Measurements from ENCODE around the gene ARHGAP15.

Gene ARHGAP15

DNA sequence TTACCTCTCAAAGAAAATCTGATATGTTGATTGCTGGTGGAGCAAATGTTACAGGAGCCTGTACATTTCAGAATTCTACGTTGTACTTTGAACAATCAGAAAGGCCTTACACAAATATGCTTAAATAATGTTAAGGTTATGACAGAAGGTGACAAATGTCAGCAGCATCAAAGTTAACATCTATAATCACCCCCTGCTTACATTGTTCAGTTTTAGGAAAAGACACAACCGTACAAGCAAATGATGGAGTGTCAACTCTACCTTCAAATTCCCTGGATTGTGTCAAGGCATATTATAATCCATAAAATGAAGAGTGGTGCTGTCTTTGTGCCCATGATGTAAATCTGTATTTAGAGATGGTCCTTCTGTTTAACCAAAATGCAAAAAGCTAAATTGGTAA, 465.5 kb downstream of the ARHGAP15 start:
- DNase-seq (ENCODE audit: low spot score in 2 of 2): no peak
- Mint-ChIP-seq H3K27ac (no peak overlapping the region), H3K9me3 (no peaks in the 10 kb centered on the region), H3K36me3 (peaks cover 24% of the 10 kb centered on the region), H3K4me1 (peaks cover 2% of the 10 kb centered on the region), H3K27me3 (no peaks in the 10 kb centered on the region), H3K4me3 (no peak overlapping the region)
- no peak for ATAC-seq (ENCODE audit: low read depth)

DNA sequence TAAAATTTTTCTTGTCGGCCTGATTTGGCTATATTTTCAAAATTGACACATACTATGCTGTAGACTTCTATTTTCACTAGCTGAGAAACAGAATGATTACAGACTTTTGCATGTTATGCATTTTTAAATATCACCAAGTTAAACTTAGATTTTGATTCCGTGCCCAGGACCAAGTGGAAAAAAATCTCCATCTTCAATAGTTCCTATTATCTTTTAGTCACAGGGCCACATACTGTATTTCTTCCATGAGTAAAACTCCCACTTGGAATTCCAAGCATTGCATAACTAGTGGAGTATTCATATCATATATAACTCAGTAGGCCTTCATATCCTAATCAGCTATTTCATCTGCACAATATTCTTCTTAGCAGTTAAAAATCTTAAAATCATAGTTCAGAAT, 470.9 kb downstream of the ARHGAP15 start:
- Mint-ChIP-seq H3K27ac (no peak overlapping the region), H3K9me3 (no peaks in the 10 kb centered on the region), H3K27me3 (no peaks in the 10 kb centered on the region), H3K4me3 (no peak overlapping the region), H3K4me1 (peaks cover 2% of the 10 kb centered on the region), H3K36me3 (peaks cover 19% of the 10 kb centered on the region)
- ATAC-seq (ENCODE audit: low read depth): no peak
- DNase-seq (ENCODE audit: low spot score in 2 of 2): no peak

DNA sequence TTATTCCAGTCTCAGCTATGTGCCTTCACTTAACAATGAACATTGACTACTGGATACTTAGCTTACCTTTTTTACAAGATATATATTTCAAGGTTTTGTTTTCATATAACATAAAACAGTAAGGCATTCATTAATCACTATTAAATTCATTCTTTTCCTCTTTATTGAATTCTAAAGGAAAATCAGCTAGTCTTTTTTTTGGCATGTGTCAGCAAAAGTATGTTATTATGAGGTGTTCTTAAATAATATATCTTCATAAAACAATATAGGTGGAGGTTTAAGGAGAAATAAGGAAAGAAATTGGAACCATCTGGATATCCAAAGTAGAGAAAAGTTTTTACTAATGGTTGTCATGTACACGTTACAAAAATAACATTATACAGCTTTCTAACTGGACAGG, 472.6 kb downstream of the ARHGAP15 start:
- no peaks in the 10 kb centered on the region for H3K4me1 Mint-ChIP-seq
- H3K36me3 Mint-ChIP-seq: peaks cover 15% of the 10 kb centered on the region
- DNase-seq (ENCODE audit: low spot score in 2 of 2) (no peak), ATAC-seq (ENCODE audit: low read depth) (no peak)
- H3K9me3 Mint-ChIP-seq: no peaks in the 10 kb centered on the region
- H3K27ac Mint-ChIP-seq: no peak overlapping the region
- H3K4me3 Mint-ChIP-seq: no peak overlapping the region
- H3K27me3 Mint-ChIP-seq: no peaks in the 10 kb centered on the region

DNA sequence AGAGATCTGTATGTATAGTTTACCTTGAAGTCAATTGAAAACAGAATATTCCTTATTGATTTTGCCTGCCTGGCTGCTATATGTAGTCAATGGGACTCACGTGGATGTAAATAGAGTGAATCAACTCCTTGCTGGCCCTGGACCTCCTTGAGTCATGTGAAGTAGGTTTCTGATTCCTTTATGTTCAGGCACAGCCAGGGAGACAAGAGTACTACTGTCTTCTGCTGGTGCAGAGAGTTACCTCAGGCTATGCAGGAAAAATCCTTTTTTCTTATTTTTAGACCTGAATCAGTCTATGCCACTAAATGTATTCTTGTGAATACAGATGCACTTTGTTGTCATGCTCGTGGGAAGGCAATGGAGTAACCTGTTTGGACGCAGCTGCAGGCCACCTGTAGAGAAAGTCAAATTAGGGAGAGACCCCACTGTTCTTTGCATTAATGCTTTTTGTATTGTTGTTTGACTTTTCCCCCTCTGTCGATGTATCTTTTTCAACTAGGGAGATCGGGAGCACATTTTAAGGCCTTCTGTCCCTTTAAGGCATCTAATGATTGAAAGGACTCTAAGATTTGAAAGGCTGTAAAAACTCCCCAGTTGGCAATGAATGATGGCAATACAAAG, 473.9 kb downstream of the ARHGAP15 start:
- DNase-seq (ENCODE audit: low spot score in 2 of 2): no peak
- Mint-ChIP-seq H3K9me3 (no peaks in the 10 kb centered on the region), H3K4me1 (no peaks in the 10 kb centered on the region), H3K27ac (no peak overlapping the region), H3K36me3 (peaks cover 23% of the 10 kb centered on the region), H3K27me3 (no peaks in the 10 kb centered on the region), H3K4me3 (no peak overlapping the region)
- ATAC-seq (ENCODE audit: low read depth): no peak

DNA sequence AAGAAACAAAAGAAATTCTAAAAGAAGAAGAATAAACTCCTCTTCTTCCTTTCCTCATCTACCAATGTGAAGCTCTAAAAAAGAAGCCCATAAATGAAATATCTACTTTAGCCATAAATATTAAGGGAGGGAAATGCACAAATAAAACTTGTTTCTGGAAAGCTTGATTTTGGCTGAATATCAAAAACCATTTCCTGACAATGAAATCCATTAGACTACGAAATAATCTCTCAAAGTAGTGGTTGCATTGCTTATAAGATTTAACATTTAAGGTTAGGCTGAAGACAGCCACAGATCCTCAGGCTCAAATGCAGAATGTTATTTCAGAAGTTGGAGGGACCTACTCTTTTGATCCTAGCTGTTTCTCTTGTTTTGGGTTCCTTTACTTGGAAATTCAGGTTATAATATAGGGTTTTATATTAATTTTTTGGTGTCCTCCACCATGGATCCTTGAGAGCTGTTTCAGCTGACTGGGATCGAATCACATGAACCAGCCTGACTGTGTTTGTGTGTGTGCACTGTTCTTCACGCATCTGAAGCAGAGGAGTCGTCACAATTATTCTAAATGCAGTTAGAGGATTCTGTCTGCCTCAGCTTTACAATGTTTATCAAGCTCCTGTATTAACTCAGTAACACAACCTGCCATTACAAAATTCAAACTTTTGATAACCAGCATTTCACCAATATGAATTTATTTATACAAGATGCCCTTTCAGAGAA, 474.8 kb downstream of the ARHGAP15 start:
- no peaks in the 10 kb centered on the region for H3K9me3 Mint-ChIP-seq
- H3K27me3 Mint-ChIP-seq: no peaks in the 10 kb centered on the region
- no peak overlapping the region for H3K27ac Mint-ChIP-seq
- no peak for ATAC-seq (ENCODE audit: low read depth)
- no peaks in the 10 kb centered on the region for H3K4me1 Mint-ChIP-seq
- peaks cover 22% of the 10 kb centered on the region for H3K36me3 Mint-ChIP-seq
- no peak for DNase-seq (ENCODE audit: low spot score in 2 of 2)
- H3K4me3 Mint-ChIP-seq: no peak overlapping the region

DNA sequence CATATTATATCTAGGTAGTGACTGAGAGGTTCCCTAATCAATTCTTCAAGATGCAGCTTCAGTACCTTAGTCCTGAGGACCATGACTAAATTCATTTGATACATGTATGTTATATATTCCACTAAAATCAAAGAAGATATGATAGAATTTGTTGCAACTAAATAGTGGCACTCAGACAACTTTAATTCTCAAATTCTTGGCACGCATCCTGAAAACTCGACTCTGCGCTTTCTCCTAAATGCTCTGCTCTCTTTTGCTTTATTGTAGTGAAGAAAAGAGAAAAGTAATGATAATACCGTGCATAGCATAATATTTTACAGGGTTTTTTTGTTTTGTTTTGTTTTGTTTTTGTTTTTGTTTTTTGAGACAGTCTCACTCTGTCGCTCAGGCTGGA, 475.3 kb downstream of the ARHGAP15 start:
- Mint-ChIP-seq H3K27me3 (no peaks in the 10 kb centered on the region), H3K27ac (no peak overlapping the region), H3K4me3 (no peak overlapping the region), H3K36me3 (peaks cover 19% of the 10 kb centered on the region), H3K4me1 (no peaks in the 10 kb centered on the region), H3K9me3 (no peaks in the 10 kb centered on the region)
- no peak for DNase-seq (ENCODE audit: low spot score in 2 of 2)
- no peak for ATAC-seq (ENCODE audit: low read depth)

GRCh38 chr2:143607231-143608062, 478.2 kb downstream of the ARHGAP15 start:
- Mint-ChIP-seq H3K9me3 (no peaks in the 10 kb centered on the region), H3K4me3 (no peak overlapping the region), H3K27ac (no peak overlapping the region), H3K27me3 (no peaks in the 10 kb centered on the region), H3K36me3 (peaks cover 26% of the 10 kb centered on the region), H3K4me1 (peaks cover 4% of the 10 kb centered on the region)
- ATAC-seq (ENCODE audit: low read depth) (no peak), DNase-seq (ENCODE audit: low spot score in 2 of 2) (no peak)

- Mint-ChIP-seq H3K4me3 (no peak overlapping the region), H3K27ac (no peak overlapping the region), H3K27me3 (no peaks in the 10 kb centered on the region), H3K4me1 (peaks cover 4% of the 10 kb centered on the region), H3K9me3 (no peaks in the 10 kb centered on the region), H3K36me3 (peaks cover 26% of the 10 kb centered on the region)
- DNase-seq (ENCODE audit: low spot score in 2 of 2) (no peak), ATAC-seq (ENCODE audit: low read depth) (no peak)
Observed at GRCh38 chr2:143608063-143608423, 478.8 kb downstream of the ARHGAP15 start.

- no peak for DNase-seq (ENCODE audit: low spot score in 2 of 2)
- Mint-ChIP-seq H3K4me1 (peaks cover 5% of the 10 kb centered on the region), H3K36me3 (peaks cover 30% of the 10 kb centered on the region), H3K4me3 (no peak overlapping the region), H3K27me3 (no peaks in the 10 kb centered on the region), H3K27ac (no peak overlapping the region), H3K9me3 (no peaks in the 10 kb centered on the region)
- ATAC-seq (ENCODE audit: low read depth): no peak
Observed at GRCh38 chr2:143608758-143609157, 479.5 kb downstream of the ARHGAP15 start.

- peaks cover 35% of the 10 kb centered on the region for H3K36me3 Mint-ChIP-seq
- no peaks in the 10 kb centered on the region for H3K9me3 Mint-ChIP-seq
- no peak for DNase-seq (ENCODE audit: low spot score in 2 of 2)
- no peaks in the 10 kb centered on the region for H3K27me3 Mint-ChIP-seq
- peaks cover 7% of the 10 kb centered on the region for H3K4me1 Mint-ChIP-seq
- H3K4me3 Mint-ChIP-seq: no peak overlapping the region
- no peak for ATAC-seq (ENCODE audit: low read depth)
- H3K27ac Mint-ChIP-seq: no peak overlapping the region
Observed at GRCh38 chr2:143611336-143611735, 482.1 kb downstream of the ARHGAP15 start.

DNA sequence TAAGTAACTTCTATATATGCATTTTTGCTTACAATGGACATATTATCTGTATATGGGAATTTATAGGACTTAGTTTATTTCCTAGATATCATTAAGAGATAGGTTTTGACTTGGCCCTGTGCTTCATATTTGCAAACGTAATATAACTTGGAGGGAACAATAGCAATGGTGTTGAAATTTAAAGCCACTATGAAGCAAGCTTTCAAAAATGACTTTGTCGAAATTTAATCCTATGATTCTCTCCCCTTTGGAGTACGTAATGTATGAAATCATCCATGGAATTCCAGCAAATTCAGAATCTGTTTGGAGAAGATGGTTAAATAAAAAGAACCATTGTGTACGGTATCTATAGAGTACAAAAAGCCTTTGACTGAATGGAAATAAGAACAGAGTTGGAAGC, 486.3 kb downstream of the ARHGAP15 start:
- H3K4me3 Mint-ChIP-seq: no peak overlapping the region
- ATAC-seq (ENCODE audit: low read depth) (no peak), DNase-seq (ENCODE audit: low spot score in 2 of 2) (no peak)
- peaks cover 3% of the 10 kb centered on the region for H3K4me1 Mint-ChIP-seq
- H3K27ac Mint-ChIP-seq: no peak overlapping the region
- no peaks in the 10 kb centered on the region for H3K9me3 Mint-ChIP-seq
- H3K27me3 Mint-ChIP-seq: no peaks in the 10 kb centered on the region
- H3K36me3 Mint-ChIP-seq: peaks cover 34% of the 10 kb centered on the region

DNA sequence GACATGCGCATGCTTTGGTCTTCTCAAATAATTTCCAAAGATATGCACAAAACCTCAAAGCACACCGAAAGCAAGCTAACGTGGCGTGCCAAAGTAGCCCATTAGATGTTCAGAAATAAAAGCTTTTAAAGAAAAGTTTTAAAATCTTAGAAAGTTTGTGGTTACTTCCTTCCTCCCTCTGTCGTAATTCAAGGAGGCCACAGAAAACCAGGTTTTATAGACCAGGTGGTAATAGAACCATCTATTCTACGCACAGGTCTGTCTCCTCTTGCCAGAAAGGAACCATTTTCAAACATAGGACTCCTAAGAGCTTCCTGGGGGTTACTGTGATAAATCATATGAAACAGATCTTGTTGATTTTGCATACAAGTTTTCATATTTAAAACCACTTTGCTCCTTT, 487.2 kb downstream of the ARHGAP15 start:
- ATAC-seq (ENCODE audit: low read depth) (no peak), DNase-seq (ENCODE audit: low spot score in 2 of 2) (no peak)
- Mint-ChIP-seq H3K27ac (no peak overlapping the region), H3K4me3 (no peak overlapping the region), H3K27me3 (no peaks in the 10 kb centered on the region), H3K9me3 (no peaks in the 10 kb centered on the region), H3K36me3 (peaks cover 29% of the 10 kb centered on the region), H3K4me1 (peaks cover 3% of the 10 kb centered on the region)

DNA sequence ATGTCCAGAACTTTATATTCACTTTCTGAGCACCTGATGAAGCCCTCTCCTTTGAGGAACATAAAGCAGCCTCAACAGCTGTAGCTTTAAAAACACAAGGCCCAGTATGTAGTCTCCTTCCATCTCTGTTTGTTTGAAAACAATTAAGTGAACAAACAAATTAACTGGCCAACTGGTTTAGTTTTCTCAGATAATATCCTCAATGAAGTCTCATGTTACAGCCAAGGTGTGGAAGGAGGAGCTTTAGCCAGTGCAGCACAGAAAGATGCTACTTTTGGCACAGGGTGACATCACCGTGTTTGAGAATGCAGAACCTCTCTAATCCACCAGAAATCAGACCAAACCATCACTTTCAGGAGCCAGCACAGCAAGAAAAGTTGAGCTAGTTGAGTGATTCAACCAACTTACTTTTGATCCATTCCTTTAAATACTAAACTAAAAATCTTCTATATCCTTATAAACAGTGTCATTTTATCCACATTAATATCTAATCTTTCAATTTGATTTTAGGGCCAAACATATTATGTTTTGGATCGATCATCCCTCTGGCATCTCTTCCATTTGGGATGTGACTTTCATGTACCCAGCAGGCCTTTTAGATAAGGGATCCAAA, 488.7 kb downstream of the ARHGAP15 start:
- Mint-ChIP-seq H3K4me3 (no peak overlapping the region), H3K4me1 (peaks cover 3% of the 10 kb centered on the region), H3K9me3 (no peaks in the 10 kb centered on the region), H3K36me3 (peaks cover 32% of the 10 kb centered on the region), H3K27me3 (no peaks in the 10 kb centered on the region), H3K27ac (no peak overlapping the region)
- ATAC-seq (ENCODE audit: low read depth): no peak
- no peak for DNase-seq (ENCODE audit: low spot score in 2 of 2)

DNA sequence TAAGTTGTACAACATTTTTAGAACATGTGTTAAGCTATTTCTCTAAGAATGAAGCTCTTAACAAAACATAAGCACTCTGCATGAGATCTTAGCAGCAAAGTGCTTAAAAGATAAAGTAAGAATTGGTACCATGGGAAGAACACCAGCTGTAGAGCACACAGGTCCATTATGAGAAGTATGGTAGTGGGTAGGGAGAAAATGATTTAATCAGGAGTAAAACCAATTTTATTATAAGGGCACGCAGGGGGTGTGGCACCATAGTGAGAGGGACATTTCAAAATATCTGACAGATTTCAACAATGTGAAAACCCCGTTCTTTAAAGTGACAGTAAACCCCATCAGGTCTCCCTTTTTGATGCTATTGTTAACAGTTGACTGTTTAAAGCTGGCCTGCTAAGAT, 492.9 kb downstream of the ARHGAP15 start:
- no peak for DNase-seq (ENCODE audit: low spot score in 2 of 2)
- Mint-ChIP-seq H3K27ac (no peak overlapping the region), H3K27me3 (no peaks in the 10 kb centered on the region), H3K9me3 (peaks cover 6% of the 10 kb centered on the region), H3K36me3 (peaks cover 55% of the 10 kb centered on the region), H3K4me1 (no peaks in the 10 kb centered on the region), H3K4me3 (no peak overlapping the region)
- no peak for ATAC-seq (ENCODE audit: low read depth)
